GM12865 (cell line): ENCODE results near the gene TIAM2.

Source experiments
- DNase-seq: peaks from one replicate; pipeline ENCODE4 v3.0.0; 2010; ENCODE audit warnings: low read depth
- H3K4me3 ChIP-seq: 2 replicates; pipeline ENCODE4 v1.5.1; 2011; ENCODE audit warnings: mild to moderate bottlenecking, low read depth, low read length, control low read depth
- CTCF ChIP-seq: IDR thresholded peaks from 2 replicates; pipeline ENCODE4 v1.5.1; 2011; ENCODE audit warnings: low read length, control low read depth, low read depth, inconsistent platforms; ENCODE audit not compliant: insufficient read depth; ENCODE audit errors: missing control alignments

The TIAM2 gene

GRCh38 chr6:155246825-155247224, 251.7 kb downstream of the TIAM2 start:
- no peak overlapping the region for H3K4me3 ChIP-seq
- DNase-seq = no peak
- no peak for TF ChIP-seq CTCF

- no peak for TF ChIP-seq CTCF
- H3K4me3 ChIP-seq = no peak overlapping the region
- no peak for DNase-seq
Measured at GRCh38 chr6:155247618-155248007, 252.5 kb downstream of the TIAM2 start.

GRCh38 chr6:155248008-155249001, 253.2 kb downstream of the TIAM2 start:
- no peak overlapping the region for H3K4me3 ChIP-seq
- peak; percentile 72 for TF ChIP-seq CTCF
- peak; percentile 82 for DNase-seq

GRCh38 chr6:155250701-155251381, 255.7 kb downstream of the TIAM2 start:
- no peak overlapping the region for H3K4me3 ChIP-seq
- no peak for TF ChIP-seq CTCF
- DNase-seq = no peak

GRCh38 chr6:155252581-155252980, 257.5 kb downstream of the TIAM2 start:
- no peak overlapping the region for H3K4me3 ChIP-seq
- no peak for DNase-seq
- no peak for TF ChIP-seq CTCF

GRCh38 chr6:155253337-155253736, 258.2 kb downstream of the TIAM2 start:
- no peak overlapping the region for H3K4me3 ChIP-seq
- DNase-seq = no peak
- TF ChIP-seq CTCF = no peak
